Measurements from ENCODE around the gene NFIC. TPM values are rescaled to one million over a fixed set of nuclear protein-coding genes. Genes with fewer than 3 reads are reported as not detected.
"Not testable (repeated sequence)": the region's sequence is repeated elsewhere in the genome, so short reads cannot be mapped to it uniquely, and the experiment has no call there.

NFIC gene
- total RNA-seq, 1 donor from 2014 or later = 12.7 TPM

DNA sequence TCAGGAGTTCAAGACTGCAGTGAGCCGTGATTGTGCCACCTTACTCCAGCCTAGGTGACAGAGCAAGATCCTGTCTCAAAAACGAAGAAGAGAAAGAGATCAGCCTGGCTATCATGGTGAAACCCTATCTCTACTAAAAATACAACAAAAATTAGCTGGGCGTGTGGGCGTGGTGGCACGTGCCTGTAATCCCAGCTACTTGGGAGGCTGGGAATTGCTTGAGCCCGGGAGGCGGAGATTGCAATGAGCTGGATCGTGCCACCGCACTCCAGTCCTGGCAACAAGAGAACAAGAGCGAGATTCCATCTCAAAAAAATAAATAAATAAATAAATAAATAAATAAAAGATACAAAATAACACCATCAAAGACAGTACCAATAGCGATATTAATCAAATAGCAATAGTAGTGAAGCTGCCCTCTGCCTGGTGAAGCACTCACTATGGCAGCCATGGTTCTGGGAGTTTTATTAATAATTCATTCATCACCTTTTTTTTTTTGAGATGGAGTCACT is 53.9 kb downstream of the NFIC start:
- intact Hi-C loops (cut with micrococcal nuclease) = no loop called here

DNA sequence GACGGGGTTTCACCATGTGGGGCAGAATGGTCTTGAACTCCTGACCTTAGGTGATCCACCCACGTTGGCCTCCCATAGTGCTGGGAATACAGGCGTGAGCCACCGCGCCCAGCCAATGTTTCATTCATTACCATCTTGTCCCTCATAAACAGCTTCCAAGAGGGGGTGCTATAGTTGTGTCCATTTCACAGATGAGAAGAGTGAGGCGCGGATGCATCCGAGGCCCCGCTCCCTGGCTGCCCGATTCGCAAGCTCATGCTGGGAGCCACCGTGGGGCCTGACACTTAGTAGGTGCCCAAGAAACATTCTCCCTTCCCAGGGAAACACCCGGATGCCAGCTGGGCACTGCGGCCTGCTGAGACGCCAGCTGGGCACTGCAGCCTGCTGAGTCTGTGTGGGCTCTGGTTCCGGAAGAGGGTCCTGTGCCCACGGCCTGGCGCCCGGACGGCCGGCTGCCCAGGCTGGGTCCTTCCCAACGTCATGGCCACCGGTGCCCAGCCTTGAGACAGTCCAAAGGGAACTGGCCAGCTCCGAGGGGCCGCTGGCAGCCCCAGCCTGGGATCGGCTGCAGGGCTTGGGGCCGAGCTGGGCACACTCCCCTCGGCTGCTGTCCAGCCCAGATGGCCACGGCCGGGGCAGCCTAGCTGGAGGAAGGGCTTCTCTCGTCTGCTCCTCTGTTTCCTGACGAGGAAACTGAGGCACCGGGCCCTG is 54.7 kb downstream of the NFIC start:
- intact Hi-C loops (cut with micrococcal nuclease) = no loop called here

DNA sequence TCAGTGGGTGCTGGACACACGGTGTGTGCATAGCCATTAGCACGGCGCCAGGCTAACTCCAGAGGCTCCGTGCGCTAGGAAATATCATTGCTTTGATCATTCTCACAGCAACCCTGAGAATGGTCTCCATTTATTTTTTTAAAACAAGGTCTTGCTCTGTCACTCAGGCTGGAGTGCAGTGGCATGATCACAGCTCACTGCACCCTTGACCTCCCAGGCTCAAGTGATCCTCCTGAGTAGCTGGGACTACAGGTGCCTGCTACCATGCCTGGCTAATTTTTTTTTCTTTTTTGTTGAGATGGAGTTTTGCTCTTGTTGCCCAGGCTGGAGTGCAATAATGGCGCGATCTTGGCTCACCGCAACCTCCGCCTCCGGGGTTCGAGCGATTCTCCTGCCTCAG is 55.3 kb downstream of the NFIC start:
- intact Hi-C loops (cut with micrococcal nuclease) = not testable (repeated sequence)

DNA sequence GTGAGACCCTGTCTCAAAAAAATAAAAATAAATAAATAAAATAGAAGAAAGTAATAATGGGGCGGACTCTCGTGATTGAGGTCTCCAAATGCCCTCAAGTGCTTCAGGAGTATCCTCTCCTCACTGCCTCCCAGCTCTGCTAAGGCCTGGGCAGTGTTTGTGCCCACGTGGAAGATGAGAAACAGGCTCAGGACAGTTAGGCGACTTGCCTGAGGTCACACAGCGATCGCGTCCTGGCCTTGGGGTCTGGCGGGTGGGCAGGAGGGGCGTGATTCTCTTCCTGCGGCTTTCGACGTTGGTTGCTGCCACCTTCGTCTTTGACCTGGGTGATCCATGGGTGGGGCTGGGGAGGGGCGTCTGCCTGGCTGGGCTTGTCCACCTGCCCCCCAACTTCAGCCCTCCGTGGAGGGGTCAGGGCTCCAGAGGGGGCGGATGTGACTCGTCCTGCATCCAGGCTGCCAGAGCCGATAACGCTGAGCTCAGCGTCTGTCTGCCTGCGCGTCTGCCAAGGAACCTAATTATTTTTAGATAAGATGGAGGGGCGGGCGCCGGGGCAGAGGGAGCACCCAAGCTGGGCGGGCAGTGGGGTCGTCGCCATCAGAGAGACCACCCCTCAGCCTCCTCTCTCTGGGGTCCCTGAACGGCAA is 56.9 kb downstream of the NFIC start:
- intact Hi-C loops (cut with micrococcal nuclease) = no loop called here

DNA sequence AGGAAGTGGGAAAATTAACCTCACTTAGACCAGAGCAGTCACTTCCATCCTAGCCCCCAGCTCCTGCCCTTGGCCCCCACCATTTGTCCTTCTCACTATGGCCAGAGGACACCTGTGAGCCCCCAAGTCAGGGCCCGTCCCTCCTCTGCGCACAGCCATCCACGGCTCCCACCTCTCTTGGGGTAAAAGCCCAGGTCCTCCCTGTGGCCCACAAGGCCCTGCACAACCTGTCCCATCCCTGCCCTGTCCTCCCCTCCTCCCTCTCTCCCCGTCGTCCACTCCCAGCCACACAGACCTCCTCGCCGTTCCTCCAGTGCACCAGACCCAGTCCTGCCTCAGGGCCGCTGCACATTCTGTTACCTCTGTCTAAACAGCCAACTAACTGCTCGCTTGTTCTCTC is 60.0 kb downstream of the NFIC start:
- intact Hi-C loops (cut with micrococcal nuclease) = no loop called here

DNA sequence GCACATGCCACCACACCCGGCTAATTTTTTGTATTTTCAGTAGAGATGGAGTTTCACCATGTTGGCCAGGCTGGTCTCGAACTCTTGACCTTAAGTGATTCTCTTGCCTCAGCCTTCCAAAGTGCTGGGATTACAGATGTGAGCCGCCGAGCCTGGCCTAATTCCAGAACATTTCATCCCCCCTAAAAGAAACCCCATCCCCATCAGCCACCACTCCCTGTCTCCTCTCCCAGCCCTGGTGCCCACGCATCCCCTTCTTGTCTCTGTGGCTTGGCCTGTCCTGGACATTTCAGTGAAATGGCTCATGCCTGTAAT is 63.9 kb downstream of the NFIC start:
- intact Hi-C loops (cut with micrococcal nuclease) = loop anchor here (10.0 kb wide), 1 partner anchor 1826 kb away; the partner anchor contains the start of gene UQCR11

DNA sequence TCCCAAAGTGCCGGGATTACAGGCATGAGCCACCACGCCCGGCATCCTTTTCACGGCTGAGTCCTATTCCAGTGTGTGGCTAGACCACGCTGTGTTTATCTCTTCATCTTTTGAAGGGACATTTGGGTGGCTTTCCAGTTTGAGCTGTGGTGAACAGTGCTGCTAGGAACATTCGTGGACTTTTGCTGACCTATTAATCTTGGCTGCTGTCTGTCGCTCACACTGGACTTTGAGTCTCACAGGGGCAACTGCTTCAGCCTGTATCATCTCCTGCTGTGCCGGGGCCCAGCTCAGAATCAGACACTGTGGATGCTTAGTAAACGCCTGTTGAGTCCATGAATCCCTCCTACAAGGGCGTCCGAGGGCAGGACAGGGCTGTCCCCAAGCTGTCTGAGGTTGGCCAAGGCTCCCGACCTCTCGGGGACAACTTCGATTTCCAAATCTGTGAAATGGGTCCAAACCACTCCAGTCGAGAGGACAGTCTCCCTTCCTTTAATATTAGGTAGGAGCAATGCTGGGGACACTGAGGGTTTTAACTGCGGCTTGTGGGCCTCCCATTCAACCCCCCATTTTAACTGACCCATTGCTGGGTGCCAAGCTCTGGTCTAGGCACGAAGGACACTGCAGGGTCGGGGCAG is 65.5 kb downstream of the NFIC start:
- intact Hi-C loops (cut with micrococcal nuclease) = loop anchor here (10.0 kb wide), 1 partner anchor 1827 kb away; the partner anchor contains the start of gene UQCR11

DNA sequence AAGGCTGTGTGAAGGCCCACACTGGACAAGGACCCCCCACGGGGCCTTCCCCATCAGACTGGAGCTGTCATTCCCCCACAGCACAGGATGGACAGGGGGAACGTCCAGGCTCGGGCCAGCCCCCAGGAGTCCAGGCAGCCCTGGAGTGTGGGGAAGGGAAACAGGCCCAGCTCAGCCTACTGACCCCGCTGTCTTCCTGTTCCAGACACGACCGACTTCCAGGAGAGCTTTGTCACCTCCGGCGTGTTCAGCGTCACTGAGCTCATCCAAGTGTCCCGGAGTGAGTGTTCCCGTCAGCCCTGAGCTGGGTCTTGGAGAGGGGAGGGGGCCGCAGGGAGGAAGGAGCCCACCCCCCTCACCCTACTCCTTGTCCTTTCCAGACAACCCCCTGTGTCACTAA is 66.9 kb downstream of the NFIC start:
- intact Hi-C loops (cut with micrococcal nuclease) = loop anchor here (10.0 kb wide), 1 partner anchor 1829 kb away; the partner anchor contains the start of gene UQCR11

DNA sequence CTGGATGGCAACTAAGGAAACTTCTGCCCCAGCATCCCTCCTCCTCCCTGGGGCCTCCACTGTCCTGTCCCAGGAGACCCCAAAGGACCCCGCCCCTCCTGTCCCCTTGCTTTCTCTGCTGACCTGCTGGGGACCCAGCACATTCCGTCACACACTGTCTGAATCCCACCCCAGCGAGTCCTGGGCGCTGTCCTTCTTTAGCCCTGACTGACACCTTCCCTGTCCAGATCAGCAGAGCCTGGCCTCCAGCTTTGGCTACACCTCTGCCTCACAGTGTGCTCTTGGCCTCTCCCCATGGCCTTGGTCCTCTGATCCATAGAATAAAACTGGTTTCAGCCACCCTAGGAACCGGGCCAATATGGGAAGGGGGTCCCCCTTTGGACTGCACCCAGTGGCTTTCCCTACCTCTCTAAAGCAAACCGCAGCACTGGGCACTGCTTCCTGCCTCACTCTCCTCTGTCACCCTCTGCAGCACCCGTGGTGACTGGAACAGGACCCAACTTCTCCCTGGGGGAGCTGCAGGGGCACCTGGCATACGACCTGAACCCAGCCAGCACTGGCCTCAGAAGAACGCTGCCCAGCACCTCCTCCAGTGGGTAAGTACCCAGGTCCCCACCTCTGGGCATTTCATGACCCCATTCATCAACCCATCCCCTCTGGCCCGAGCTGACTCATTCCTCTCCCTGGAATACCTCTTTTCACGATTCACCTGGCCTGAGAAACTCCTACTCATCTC is 67.6 kb downstream of the NFIC start:
- intact Hi-C loops (cut with micrococcal nuclease) = loop anchor here (1.0 to 10.0 kb wide), 3 partner anchors 72 to 1829 kb away; partner anchors contain the start of genes FZR1 and UQCR11

DNA sequence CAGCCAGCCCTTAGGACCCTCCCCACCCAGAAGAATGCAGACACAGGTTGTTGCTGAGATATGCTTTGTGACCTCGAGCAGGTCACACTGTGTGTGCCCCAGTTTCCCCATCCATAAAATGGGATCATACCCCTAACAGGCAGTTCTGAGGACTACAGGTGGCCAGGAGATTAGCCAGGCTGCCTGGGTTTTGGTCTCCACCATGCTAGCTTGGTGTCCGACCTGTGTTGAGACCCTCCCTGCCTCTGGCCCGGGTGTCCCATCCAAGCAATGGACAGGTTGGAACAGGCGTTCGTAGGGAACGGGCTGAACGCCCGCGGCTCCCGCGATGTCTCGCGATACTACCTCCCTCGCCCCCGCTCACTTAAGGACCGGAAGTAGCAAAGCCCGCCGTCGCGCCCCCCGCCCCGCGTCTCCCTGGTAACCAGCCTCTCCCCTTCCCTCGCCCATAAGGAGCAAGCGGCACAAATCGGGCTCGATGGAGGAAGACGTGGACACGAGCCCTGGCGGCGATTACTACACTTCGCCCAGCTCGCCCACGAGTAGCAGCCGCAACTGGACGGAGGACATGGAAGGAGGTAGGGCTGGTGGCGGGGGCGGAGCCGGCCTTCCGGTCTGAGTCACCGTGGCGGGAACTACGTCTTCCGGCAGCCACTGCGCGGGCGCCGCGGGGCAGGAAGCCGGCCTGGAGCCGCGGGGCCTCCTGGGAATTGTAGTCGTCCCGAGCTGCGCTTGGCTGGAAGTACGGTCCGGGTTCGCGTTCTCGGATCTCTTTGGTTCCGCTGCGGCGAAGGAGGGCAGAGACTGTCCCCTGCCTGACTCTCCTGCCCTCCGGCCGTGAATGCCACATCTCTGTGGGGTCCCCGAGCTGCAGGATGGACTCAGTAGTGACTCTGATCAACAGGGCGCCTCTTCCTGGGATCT is 68.5 kb downstream of the NFIC start:
- intact Hi-C loops (cut with micrococcal nuclease) = loop anchor here (1.0 to 10.0 kb wide), 10 partner anchors 44 to 1830 kb away; partner anchors contain the start of genes ANKRD24, CACTIN, DOHH and FZR1

DNA sequence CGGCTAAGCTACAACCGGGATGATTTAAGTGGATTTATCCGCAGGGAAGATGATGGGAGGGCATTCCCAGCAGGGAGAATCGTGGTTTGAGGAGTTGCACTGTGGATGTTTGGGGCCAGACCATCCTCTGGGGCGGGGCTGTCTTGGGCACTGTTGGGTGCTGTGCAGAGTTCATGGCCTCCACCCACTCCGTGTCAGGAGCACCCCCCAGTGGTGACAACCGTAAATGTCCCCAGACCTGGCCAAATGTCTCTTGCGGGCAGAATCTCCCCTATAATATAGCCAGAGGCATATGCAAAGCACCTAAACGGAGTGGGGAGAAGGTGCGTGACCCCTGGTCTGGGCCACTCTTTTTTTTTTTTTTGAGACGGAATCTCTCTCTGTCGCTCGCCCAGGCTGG is 73.7 kb downstream of the NFIC start:
- intact Hi-C loops (cut with micrococcal nuclease) = no loop called here

DNA sequence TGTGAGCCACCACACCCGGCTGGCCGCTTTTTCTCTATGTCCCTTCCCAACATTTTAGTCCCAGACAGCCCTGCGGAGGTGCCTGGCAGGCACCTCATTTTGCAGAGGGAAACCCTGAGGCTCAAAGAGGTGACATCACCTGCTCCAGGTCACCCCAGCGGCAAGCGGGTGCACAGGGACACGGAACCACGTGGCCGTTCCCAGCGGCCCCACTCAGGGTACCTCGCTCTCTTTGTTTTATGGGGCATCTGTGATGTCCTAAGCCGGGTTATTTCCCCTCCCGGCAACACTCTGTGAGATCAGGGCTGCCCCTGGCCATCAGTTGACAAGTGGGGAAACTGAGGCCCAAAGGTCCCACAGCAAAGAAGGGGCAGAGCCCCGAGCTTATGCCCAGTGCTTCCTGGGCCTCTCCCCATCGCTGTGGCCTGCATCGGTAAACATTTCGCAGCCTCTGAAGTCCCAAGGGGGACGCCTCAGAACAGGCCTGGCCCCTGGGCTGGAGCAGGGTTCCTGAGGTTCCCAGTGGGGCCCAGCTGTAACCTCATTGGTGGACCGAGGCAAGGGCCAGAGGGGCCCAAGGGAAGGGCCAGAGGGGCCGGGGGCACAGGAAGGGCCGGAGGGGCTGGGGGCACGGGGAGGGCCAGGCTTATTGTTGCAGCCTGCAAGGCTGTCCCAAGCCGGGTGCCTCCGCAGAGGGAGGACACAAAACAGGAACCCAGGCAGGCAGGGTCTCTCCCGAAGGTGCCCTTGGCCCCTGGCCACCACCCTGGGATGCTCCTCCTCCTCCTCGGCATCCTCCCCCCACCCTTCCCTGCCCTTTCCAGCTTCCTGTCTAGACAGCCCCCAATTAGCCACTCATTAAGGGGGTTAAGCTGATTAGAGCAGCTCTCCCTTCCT is 75.0 kb downstream of the NFIC start:
- intact Hi-C loops (cut with micrococcal nuclease) = no loop called here

DNA sequence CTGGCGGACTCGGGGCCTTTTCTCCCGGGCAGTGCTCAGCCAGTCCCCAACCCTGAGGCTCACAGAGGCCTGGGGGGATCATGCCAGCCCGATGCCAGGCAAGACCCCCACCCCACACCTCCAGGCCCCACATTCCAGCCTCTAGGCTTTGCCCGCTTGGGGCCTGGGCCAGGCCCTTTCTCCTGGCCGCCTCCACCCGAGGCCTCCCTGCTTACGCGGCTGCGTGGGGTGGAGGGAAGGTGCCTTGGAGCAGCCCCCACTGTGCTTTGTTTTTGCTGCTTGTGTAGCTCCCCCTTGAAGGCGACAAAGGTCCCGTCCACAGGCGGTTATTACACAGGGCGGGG is 75.6 kb downstream of the NFIC start:
- intact Hi-C loops (cut with micrococcal nuclease) = no loop called here

DNA sequence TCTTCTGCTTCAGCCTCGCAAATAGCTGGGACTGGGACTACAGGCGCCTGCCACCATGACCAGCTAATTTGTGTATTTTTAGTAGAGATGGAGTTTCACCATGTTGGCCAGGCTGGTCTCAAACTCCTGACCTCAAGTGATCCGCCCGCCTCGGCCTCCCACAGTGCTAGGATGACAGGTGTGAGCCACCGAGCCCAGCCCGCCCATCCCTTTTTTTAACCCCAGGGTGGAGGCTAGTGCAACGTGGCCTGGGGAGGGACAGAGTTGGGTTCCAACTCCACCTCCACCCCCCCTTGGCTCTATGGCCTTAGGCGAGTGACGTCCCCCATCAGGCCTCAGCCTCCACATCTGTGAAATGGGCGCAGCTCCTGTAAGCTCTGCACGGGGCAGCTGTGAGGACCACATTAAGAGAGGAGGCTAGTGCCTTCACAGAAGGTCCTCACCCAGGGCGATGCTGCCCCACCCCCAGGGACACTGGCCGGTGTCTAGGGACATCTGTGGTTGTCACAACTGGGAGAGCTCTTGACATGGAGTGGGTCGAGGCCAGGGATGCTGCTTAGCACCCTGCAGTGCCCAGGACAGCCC is 76.2 kb downstream of the NFIC start:
- intact Hi-C loops (cut with micrococcal nuclease) = no loop called here

DNA sequence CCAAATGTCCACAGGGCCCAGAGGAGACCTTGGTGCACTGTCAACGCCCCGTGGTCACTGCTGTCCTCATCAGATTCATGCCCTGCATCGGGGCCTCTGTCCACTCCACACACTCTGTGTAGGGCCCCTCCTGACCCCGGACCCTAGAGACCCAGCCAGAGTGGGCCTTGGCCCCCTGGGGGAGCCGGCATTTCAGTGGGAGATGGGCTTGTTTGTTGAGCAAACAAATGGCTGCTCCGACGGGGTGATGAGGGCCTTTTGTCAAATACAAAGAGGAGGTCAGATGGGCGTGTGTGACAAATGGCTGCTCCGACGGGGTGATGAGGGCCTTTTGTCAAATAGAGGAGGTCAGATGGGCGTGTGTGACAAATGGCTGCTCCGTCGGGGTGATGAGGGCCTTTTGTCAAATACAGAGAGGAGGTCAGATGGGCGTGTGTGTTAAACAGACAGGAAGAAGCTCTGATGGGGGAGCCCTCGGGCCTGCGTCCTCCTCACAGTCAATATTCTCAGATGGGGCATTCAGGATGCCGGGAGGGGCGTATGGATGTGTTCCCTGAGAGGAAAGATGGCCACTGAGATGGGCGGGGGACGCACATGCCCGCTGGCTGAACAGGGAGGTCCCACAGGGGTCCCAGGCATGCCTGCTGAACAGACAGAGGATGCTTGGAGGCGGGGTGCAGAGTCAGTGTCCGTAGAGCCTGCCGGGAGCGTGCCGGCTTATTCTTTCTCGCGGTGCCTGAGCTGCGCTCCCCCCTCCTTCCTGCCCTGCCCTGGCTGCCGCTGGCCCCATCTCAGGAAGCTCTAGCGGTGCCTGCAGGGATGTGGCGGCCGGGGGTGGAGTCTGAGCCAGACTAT is 77.7 kb downstream of the NFIC start:
- intact Hi-C loops (cut with micrococcal nuclease) = no loop called here

DNA sequence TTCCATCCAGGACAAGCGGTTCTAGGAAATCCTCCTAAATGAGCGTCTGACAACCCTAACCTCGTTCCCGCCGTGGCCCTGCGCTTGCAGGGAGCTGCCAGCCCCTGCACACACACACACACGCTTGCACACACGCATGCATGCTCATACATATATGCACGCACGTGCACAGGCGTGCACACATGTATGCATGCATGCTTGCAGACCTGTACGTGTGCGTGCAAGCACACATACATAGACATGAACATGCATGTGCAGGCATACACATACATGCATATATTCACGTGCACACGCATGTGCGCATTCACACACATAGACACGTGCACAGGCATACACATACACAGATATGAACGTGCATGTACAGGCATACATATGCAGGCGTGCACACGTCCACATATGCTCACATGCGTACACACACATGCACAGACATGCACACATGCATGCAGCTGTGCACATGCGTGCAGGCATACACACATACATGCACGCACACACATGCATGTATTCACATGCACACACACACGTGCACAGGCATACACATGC is 78.4 kb downstream of the NFIC start:
- intact Hi-C loops (cut with micrococcal nuclease) = no loop called here

DNA sequence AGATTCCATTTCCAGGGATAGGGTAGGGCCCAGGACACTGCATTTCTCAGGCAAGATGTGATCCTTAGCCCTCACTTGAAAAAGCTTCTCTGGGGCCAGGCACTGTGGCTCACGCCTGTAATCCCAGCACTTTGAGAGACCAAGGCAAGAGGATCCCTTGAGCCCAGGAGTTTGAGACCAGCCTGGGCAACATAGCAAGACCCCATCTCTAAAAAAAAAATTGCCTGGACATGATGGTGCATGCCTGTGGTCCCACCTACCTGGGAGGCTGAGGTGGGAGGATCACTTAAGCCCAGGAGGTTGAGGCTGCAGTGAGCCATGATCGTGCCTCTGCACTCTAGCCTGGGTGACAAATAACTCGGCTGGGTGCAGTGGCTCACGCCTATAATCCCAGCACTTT is 80.3 kb downstream of the NFIC start:
- intact Hi-C loops (cut with micrococcal nuclease) = not testable (repeated sequence)
